C4-2B (cell line): ENCODE results near the gene KRT27.

ENCODE experiments used
- ZFX ChIP-seq: fragments of 450-650 bp; IDR thresholded peaks from 2 replicates; pipeline ENCODE4 v1.6.1; 2017
- TF ChIP-seq, protein P1 (sequence below): fragments of 450-650 bp; conservative IDR thresholded peaks from 2 replicates; pipeline ENCODE4 v1.5.1; 2017; ENCODE audit warnings: mild to moderate bottlenecking

GRCh38 chr17:40815381-40815780, 33.0 kb upstream of the KRT27 start:
- TF ChIP-seq, protein P1, sequence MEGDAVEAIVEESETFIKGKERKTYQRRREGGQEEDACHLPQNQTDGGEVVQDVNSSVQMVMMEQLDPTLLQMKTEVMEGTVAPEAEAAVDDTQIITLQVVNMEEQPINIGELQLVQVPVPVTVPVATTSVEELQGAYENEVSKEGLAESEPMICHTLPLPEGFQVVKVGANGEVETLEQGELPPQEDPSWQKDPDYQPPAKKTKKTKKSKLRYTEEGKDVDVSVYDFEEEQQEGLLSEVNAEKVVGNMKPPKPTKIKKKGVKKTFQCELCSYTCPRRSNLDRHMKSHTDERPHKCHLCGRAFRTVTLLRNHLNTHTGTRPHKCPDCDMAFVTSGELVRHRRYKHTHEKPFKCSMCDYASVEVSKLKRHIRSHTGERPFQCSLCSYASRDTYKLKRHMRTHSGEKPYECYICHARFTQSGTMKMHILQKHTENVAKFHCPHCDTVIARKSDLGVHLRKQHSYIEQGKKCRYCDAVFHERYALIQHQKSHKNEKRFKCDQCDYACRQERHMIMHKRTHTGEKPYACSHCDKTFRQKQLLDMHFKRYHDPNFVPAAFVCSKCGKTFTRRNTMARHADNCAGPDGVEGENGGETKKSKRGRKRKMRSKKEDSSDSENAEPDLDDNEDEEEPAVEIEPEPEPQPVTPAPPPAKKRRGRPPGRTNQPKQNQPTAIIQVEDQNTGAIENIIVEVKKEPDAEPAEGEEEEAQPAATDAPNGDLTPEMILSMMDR, result no peak
- no peak for TF ChIP-seq ZFX
